Activated T-cell treated with anti-CD3 and anti-CD28 coated beads for 24 hours (primary cell): ENCODE results near the gene APOL1.
"Not testable (repeated sequence)": the region's sequence is repeated elsewhere in the genome, so short reads cannot be mapped to it uniquely, and the experiment has no call there.

Experiments used
- DNase-seq: peaks from one replicate; pipeline ENCODE4 v3.0.0-alpha.2; 2020; ENCODE audit warnings: low read depth

The APOL1 gene

GRCh38 chr22:36252754-36253522, at the start of gene APOL1:
Gene APOL1, plus strand, starts transcription at chr22:36253133. Its CDS starts 1,823 bp downstream, at chr22:36254956.
- DNase-seq: peak; percentile 47

- DNase-seq: not testable (repeated sequence)
Measured at GRCh38 chr22:36203441-36203840, 49.5 kb upstream of the APOL1 start.

- no peak for DNase-seq
Measured at GRCh38 chr22:36204001-36204631, 48.8 kb upstream of the APOL1 start.

GRCh38 chr22:36204632-36205015, 48.3 kb upstream of the APOL1 start:
- no peak for DNase-seq

- DNase-seq: not testable (repeated sequence)
Measured at GRCh38 chr22:36205573-36205972, 47.4 kb upstream of the APOL1 start.

- no peak for DNase-seq
Measured at GRCh38 chr22:36206255-36206654, 46.7 kb upstream of the APOL1 start.

- no peak for DNase-seq
Measured at GRCh38 chr22:36208162-36208765, 44.7 kb upstream of the APOL1 start.

- DNase-seq: no peak
Measured at GRCh38 chr22:36208914-36209313, 44.0 kb upstream of the APOL1 start.

GRCh38 chr22:36209488-36209908, 43.4 kb upstream of the APOL1 start:
- not testable (repeated sequence) for DNase-seq

GRCh38 chr22:36210224-36210623, 42.7 kb upstream of the APOL1 start:
- DNase-seq: no peak

GRCh38 chr22:36211237-36211861, 41.6 kb upstream of the APOL1 start:
- no peak for DNase-seq

- DNase-seq: no peak
Measured at GRCh38 chr22:36212901-36213300, 40.0 kb upstream of the APOL1 start.

GRCh38 chr22:36213586-36213985, 39.3 kb upstream of the APOL1 start:
- DNase-seq: no peak

- DNase-seq: no peak
Measured at GRCh38 chr22:36215981-36216380, 37.0 kb upstream of the APOL1 start.

GRCh38 chr22:36218648-36219193, 34.2 kb upstream of the APOL1 start:
- no peak for DNase-seq

GRCh38 chr22:36220451-36220921, 32.4 kb upstream of the APOL1 start:
- no peak for DNase-seq

GRCh38 chr22:36221799-36222751, 30.9 kb upstream of the APOL1 start:
- DNase-seq: no peak

GRCh38 chr22:36222887-36223450, 30.0 kb upstream of the APOL1 start:
- DNase-seq: no peak

GRCh38 chr22:36223504-36223903, 29.4 kb upstream of the APOL1 start:
- no peak for DNase-seq

- no peak for DNase-seq
Measured at GRCh38 chr22:36224245-36224644, 28.7 kb upstream of the APOL1 start.
